Endothelial cell (in vitro differentiated cells): ENCODE data around the gene TMEFF1. TPM values are rescaled to one million over a fixed set of nuclear protein-coding genes. Genes with fewer than 3 reads are reported as not detected.

ENCODE experiments used
- DNase-seq: peaks from one replicate; pipeline ENCODE4 v3.0.0; 2021; ENCODE audit warnings: low spot score
- H3K27ac Mint-ChIP-seq: one replicate; pipeline ENCODE4 v1.8.0; 2021; ENCODE audit warnings: mixed read lengths, inconsistent platforms; ENCODE audit not compliant: unreplicated experiment
- H3K27me3 Mint-ChIP-seq: one replicate; pipeline ENCODE4 v1.8.0; 2021; ENCODE audit warnings: mild to moderate bottlenecking, moderate library complexity, mixed read lengths, inconsistent platforms; ENCODE audit not compliant: unreplicated experiment
- H3K36me3 Mint-ChIP-seq: one replicate; pipeline ENCODE4 v1.8.0; 2021; ENCODE audit warnings: mild to moderate bottlenecking, low read depth, mixed read lengths, inconsistent platforms; ENCODE audit not compliant: unreplicated experiment
- H3K4me1 Mint-ChIP-seq: one replicate; pipeline ENCODE4 v1.8.0; 2021; ENCODE audit warnings: mild to moderate bottlenecking, mixed read lengths, inconsistent platforms; ENCODE audit not compliant: unreplicated experiment
- H3K4me3 Mint-ChIP-seq: one replicate; pipeline ENCODE4 v1.8.0; 2021; ENCODE audit warnings: mild to moderate bottlenecking, mixed read lengths, inconsistent platforms; ENCODE audit not compliant: unreplicated experiment
- H3K9me3 Mint-ChIP-seq: one replicate; pipeline ENCODE4 v1.8.0; 2021; ENCODE audit warnings: mixed read lengths, inconsistent platforms; ENCODE audit not compliant: unreplicated experiment
- total RNA-seq: library from RNA; stranded (reverse); fragmentation: NEBNext Ultra II Directional; extraction: Animal tissue kit (Norgen Biotek cat#: 25700); gene quantifications from one replicate; pipeline ENCODE4 v1.2.1, GENCODE V29; 2021; ENCODE audit not compliant: unreplicated experiment
- TF ChIP-seq, protein P1 (sequence below): fragments of 200-600 bp; sonication (generic); IDR thresholded peaks from one replicate; pipeline ENCODE4 v1.5.0; 2021; ENCODE audit warnings: antibody characterized with exemption; ENCODE audit not compliant: unreplicated experiment

TMEFF1 gene
- total RNA-seq, 1 donor from 2014 or later = 45.8 TPM

DNA sequence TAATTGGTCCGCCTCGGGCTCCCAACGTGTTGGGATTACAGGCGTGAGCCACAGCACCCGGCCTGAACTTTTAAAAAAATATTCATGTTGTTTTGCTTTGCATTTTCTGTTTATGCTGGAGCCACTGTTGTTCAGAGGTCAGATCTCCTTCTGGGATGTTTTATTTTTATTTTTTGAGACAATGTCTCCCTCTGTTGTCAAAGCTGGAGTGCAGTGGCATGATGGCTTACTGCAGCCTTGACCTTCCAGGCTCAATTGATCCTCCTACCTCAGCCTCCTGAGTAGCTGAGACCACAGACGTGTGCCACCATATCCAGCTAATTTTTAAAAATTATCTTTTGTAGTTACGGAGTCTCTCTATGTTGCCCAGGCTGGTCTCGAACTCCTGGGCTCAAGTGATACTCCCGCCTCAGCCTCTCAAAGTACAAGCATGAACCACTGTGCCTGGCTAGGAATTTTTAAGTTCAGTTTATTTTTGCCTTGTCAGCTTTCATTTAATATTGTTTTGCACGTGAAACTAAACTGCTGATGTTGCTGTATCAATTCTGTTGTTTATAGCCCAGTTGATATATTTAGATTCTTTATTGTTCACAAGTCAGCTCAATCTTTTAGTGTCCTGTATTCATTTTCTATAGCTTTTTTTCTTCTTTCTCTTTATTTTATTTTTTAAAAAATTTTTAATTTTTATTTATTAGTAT, 13.7 kb downstream of the TMEFF1 start:
- Mint-ChIP-seq H3K4me3 (no peak overlapping the region), H3K27me3 (peaks cover 5% of the 10 kb centered on the region), H3K36me3 (no peaks in the 10 kb centered on the region), H3K4me1 (peaks cover 16% of the 10 kb centered on the region), H3K9me3 (no peaks in the 10 kb centered on the region), H3K27ac (no peak overlapping the region)
- TF ChIP-seq, protein P1, sequence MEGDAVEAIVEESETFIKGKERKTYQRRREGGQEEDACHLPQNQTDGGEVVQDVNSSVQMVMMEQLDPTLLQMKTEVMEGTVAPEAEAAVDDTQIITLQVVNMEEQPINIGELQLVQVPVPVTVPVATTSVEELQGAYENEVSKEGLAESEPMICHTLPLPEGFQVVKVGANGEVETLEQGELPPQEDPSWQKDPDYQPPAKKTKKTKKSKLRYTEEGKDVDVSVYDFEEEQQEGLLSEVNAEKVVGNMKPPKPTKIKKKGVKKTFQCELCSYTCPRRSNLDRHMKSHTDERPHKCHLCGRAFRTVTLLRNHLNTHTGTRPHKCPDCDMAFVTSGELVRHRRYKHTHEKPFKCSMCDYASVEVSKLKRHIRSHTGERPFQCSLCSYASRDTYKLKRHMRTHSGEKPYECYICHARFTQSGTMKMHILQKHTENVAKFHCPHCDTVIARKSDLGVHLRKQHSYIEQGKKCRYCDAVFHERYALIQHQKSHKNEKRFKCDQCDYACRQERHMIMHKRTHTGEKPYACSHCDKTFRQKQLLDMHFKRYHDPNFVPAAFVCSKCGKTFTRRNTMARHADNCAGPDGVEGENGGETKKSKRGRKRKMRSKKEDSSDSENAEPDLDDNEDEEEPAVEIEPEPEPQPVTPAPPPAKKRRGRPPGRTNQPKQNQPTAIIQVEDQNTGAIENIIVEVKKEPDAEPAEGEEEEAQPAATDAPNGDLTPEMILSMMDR = no peak
- no peak for DNase-seq

DNA sequence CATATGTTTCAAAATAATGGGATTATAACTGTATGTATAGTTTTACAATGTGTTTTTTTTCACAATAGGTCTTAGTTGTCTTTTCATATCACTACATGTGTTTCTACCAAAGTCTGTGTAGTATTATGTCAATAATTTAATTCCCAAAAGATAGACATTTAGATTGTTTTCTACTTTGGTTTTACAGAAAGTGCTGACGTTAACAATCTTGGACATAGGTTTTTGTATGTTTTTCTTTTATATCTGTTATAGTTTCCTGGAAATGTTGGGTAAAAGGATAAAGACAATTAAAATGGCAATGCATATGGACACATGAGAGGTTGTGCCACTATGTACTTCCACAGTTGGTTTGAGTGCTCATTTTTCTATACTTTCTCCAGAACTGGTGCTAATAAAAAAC, 15.2 kb downstream of the TMEFF1 start:
- Mint-ChIP-seq H3K4me3 (no peak overlapping the region), H3K4me1 (peaks cover 17% of the 10 kb centered on the region), H3K9me3 (no peaks in the 10 kb centered on the region), H3K27me3 (peaks cover 1% of the 10 kb centered on the region), H3K36me3 (no peaks in the 10 kb centered on the region), H3K27ac (no peak overlapping the region)
- DNase-seq = no peak
- TF ChIP-seq, protein P1 = no peak

DNA sequence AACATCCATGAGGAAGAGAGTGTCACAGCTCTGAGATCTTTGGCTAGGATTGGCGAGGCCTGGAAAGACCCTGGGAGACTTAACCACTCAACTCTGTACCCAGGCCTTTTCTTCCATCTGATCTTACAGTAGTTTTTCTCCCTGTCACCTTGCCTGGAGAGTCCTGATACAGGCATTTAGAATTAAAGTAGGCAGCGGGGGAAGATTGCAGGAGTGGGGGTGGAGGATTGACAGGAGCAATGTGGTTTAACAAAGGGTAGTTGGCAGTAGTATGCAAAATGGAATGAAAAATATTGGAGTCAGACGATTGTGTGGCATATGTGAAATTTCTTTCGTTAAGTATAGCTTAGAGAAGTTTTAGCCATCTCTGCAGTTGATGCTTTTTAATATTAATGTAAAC, 16.9 kb downstream of the TMEFF1 start:
- Mint-ChIP-seq H3K9me3 (no peaks in the 10 kb centered on the region), H3K27ac (no peak overlapping the region), H3K4me3 (no peak overlapping the region), H3K4me1 (peaks cover 15% of the 10 kb centered on the region), H3K36me3 (no peaks in the 10 kb centered on the region), H3K27me3 (no peaks in the 10 kb centered on the region)
- TF ChIP-seq, protein P1 = no peak
- DNase-seq = no peak

DNA sequence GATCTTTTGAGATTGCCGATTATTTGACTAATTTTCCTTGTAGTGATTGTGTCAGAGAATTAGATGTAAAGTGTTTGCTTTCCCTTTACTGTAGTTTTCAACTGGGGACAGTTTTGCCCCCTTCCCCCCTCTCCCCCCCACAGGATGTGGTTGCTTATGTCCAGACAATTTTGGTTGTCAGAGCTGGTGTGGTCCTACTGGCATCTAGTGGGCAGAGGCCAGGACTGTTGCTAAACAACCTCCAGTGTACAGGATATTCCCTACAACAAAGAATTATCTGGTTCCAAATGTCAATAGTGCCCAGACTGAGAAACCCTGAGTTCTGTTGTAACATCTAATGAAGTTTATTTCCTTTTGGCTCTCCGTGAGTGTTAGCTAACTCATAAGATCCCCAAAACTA, 20.0 kb downstream of the TMEFF1 start:
- H3K4me3 Mint-ChIP-seq = no peak overlapping the region

DNA sequence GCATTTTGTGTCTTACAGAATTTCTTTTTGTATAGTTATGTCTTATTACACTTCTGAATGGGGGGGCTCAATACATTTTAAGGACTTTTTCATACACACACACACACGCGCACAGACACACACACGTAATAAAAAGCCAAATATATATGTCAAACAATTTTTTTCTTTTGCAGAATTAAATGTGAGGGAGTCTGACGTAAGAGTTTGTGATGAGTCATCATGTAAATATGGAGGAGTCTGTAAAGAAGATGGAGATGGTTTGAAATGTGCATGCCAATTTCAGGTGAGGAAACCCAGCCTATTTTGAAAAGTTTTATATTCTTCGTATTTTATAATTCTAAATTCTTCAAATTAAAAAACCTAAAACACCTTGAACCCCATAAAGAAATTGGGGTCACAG, 25.6 kb downstream of the TMEFF1 start:
- H3K4me3 Mint-ChIP-seq = no peak overlapping the region
- no peak overlapping the region for H3K27ac Mint-ChIP-seq
- peaks cover 3% of the 10 kb centered on the region for H3K27me3 Mint-ChIP-seq
- TF ChIP-seq, protein P1 = no peak
- no peaks in the 10 kb centered on the region for H3K36me3 Mint-ChIP-seq
- no peaks in the 10 kb centered on the region for H3K9me3 Mint-ChIP-seq
- peaks cover 4% of the 10 kb centered on the region for H3K4me1 Mint-ChIP-seq
- DNase-seq = no peak

More for the DNA sequence above, 20.0 kb downstream of the TMEFF1 start:
- Mint-ChIP-seq H3K36me3 (no peaks in the 10 kb centered on the region), H3K27me3 (no peaks in the 10 kb centered on the region), H3K27ac (peak overlapping the region; percentile 49), H3K4me1 (peaks cover 15% of the 10 kb centered on the region), H3K9me3 (no peaks in the 10 kb centered on the region)
- DNase-seq = no peak
- TF ChIP-seq, protein P1 = no peak
